OCI-LY7 (cell line): Measurements from ENCODE around the gene CAP2. TPM values are rescaled to one million over a fixed set of nuclear protein-coding genes. Genes with fewer than 3 reads are reported as not detected.
"Not testable (repeated sequence)": the region's sequence is repeated elsewhere in the genome, so short reads cannot be mapped to it uniquely, and the experiment has no call there.

Source experiments
- BruUV-seq: library from RNA; stranded (reverse); fragments of 400-500 nt; replicated peaks from 2 replicates; lab custom pipeline; 2021; lab: Mats Ljungman, UMichigan
- CTCF ChIA-PET: fragments of 300-600 bp; sonication (Branson Sonifier 250); formaldehyde crosslinking; loops from one replicate; lab custom pipeline; 2022; ENCODE audit warnings: antibody characterized with exemption; ENCODE audit not compliant: unreplicated experiment; lab: Charles Lee
- POLR2A ChIA-PET: fragments of 300-600 bp; sonication (Branson Sonifier 250); formaldehyde crosslinking; loops from one replicate; lab custom pipeline; 2022; ENCODE audit warnings: antibody characterized with exemption; lab: Charles Lee
- DNase-seq: peaks from one replicate; pipeline ENCODE4 v3.0.0-alpha.2; 2015; ENCODE audit warnings: low spot score
- H2AFZ ChIP-seq: fragments of 200-600 bp; sonication (generic), shearing (Covaris generic); 2 replicates; pipeline ENCODE4 v1.6.1; 2014; ENCODE audit warnings: mild to moderate bottlenecking, antibody characterized with exemption, low read length, moderate library complexity
- H3K27ac ChIP-seq: fragments of 200-600 bp; sonication (generic); 2 replicates; pipeline ENCODE4 v1.5.1; 2014; ENCODE audit warnings: mixed run types, low read depth, mild to moderate bottlenecking, moderate library complexity, low read length, inconsistent platforms; ENCODE audit not compliant: poor library complexity, severe bottlenecking
- H3K36me3 ChIP-seq: fragments of 200-600 bp; sonication (generic); 2 replicates; pipeline ENCODE4 v1.6.1; 2014; ENCODE audit warnings: mild to moderate bottlenecking, antibody characterized with exemption, low read length, moderate library complexity, mixed read lengths; ENCODE audit not compliant: insufficient read depth
- H3K4me1 ChIP-seq: fragments of 200-600 bp; sonication (generic); 2 replicates; pipeline ENCODE4 v1.5.1; 2014; ENCODE audit warnings: mild to moderate bottlenecking, low read length; ENCODE audit not compliant: insufficient read depth, poor library complexity, severe bottlenecking
- H3K4me2 ChIP-seq: fragments of 200-600 bp; sonication (generic); 2 replicates; pipeline ENCODE4 v1.6.1; 2014; ENCODE audit warnings: mild to moderate bottlenecking, low read length
- H3K4me3 ChIP-seq: fragments of 200-600 bp; sonication (generic); 2 replicates; pipeline ENCODE4 v1.5.1; 2014; ENCODE audit warnings: mild to moderate bottlenecking, low read depth, low read length; ENCODE audit not compliant: poor library complexity, severe bottlenecking
- H3K79me2 ChIP-seq: fragments of 200-600 bp; sonication (generic); 2 replicates; pipeline ENCODE4 v1.6.1; 2016; ENCODE audit warnings: low read depth, mild to moderate bottlenecking, low read length, moderate library complexity, mixed read lengths; ENCODE audit not compliant: insufficient read depth
- H3K9me2 ChIP-seq: fragments of 200-600 bp; sonication (generic); 2 replicates; pipeline ENCODE4 v1.6.1; 2016; ENCODE audit warnings: mild to moderate bottlenecking, low read length, mixed read lengths; ENCODE audit not compliant: insufficient read depth
- H3K9me3 ChIP-seq: fragments of 200-600 bp; sonication (generic); 2 replicates; pipeline ENCODE4 v1.6.1; 2014; ENCODE audit warnings: mild to moderate bottlenecking, mixed run types, low read length, mixed read lengths
- H4K20me1 ChIP-seq: fragments of 200-600 bp; sonication (generic); 2 replicates; pipeline ENCODE4 v1.6.1; 2014; ENCODE audit warnings: mild to moderate bottlenecking, antibody characterized with exemption, low read length, moderate library complexity, mixed read lengths; ENCODE audit not compliant: insufficient read depth
- CTCF ChIP-seq: fragments of 200-600 bp; sonication (generic); conservative IDR thresholded peaks from 2 replicates; pipeline ENCODE4 v1.5.1; 2014; ENCODE audit warnings: mild to moderate bottlenecking, antibody characterized with exemption, low read length, moderate library complexity, mixed read lengths
- EZH2phosphoT487 ChIP-seq: fragments of 200-600 bp; sonication (generic); IDR thresholded peaks from 2 replicates; pipeline ENCODE4 v1.6.1; 2018; ENCODE audit warnings: low read depth, borderline replicate concordance, mild to moderate bottlenecking, mixed run types, antibody characterized with exemption, low read length, moderate library complexity, mixed read lengths
- intact Hi-C: fragments of 100-400 bp; cut with micrococcal nuclease; formaldehyde crosslinking; loops from one replicate; pipeline ENCODE4 v1.10.0; 2022; ENCODE audit not compliant: unreplicated experiment
- total RNA-seq, 2 experiments: library from RNA; depleted of rRNA in 1 of 2; stranded (reverse); fragments of >200 nt in 1 of 2; shearing (Covaris generic) in 1 of 2; gene quantifications; 2 replicates each; pipeline ENCODE4 v1.2.3, GENCODE V29; 2014 to 2022

Gene CAP2
- total RNA-seq, 2 experiments from 2014 or later: not detected

- no peak for DNase-seq
- Histone ChIP-seq H3K4me2 (no peak overlapping the region), H3K27ac (no peak overlapping the region), H3K4me1 (no peaks in the 10 kb centered on the region), H3K4me3 (no peak overlapping the region), H3K79me2 (no peaks in the 10 kb centered on the region), H4K20me1 (no peaks in the 10 kb centered on the region), H3K9me2 (no peaks in the 10 kb centered on the region), H3K9me3 (no peaks in the 10 kb centered on the region), H3K36me3 (no peaks in the 10 kb centered on the region), H2AFZ (no peak overlapping the region)
- CTCF ChIA-PET: no interaction called here
- BruUV-seq: no TSS peak
- intact Hi-C loops: no loop called here
- TF ChIP-seq EZH2phosphoT487 (no peak), CTCF (no peak)
- POLR2A ChIA-PET: interaction anchor here (0.6 to 0.7 kb wide), 3 partner anchors 231 to 742 kb away, joined by 3 to 7 read pairs (median 4); no protein-coding TSS in a partner anchor
Measured at GRCh38 chr6:17574866-17575560, 181.6 kb downstream of the CAP2 start.

GRCh38 chr6:17577059-17577458, 183.7 kb downstream of the CAP2 start:
- no peak overlapping the region for H3K27ac ChIP-seq
- intact Hi-C loops: no loop called here
- no peaks in the 10 kb centered on the region for H3K9me3 ChIP-seq
- H3K79me2 ChIP-seq: no peaks in the 10 kb centered on the region
- no peaks in the 10 kb centered on the region for H3K9me2 ChIP-seq
- no peaks in the 10 kb centered on the region for H3K4me1 ChIP-seq
- no peak overlapping the region for H3K4me3 ChIP-seq
- no peak overlapping the region for H2AFZ ChIP-seq
- TF ChIP-seq EZH2phosphoT487 (no peak), CTCF (no peak)
- ChIA-PET CTCF (no interaction called here), POLR2A (no interaction called here)
- H4K20me1 ChIP-seq: no peaks in the 10 kb centered on the region
- no peaks in the 10 kb centered on the region for H3K36me3 ChIP-seq
- BruUV-seq: no TSS peak
- H3K4me2 ChIP-seq: no peak overlapping the region
- DNase-seq: no peak

GRCh38 chr6:17580518-17581048, 187.2 kb downstream of the CAP2 start:
- no peak overlapping the region for H3K4me2 ChIP-seq
- no peak for TF ChIP-seq EZH2phosphoT487
- TF ChIP-seq CTCF: no peak
- H3K4me1 ChIP-seq: peaks cover 3% of the 10 kb centered on the region
- no peak overlapping the region for H3K27ac ChIP-seq
- H3K36me3 ChIP-seq: no peaks in the 10 kb centered on the region
- no TSS peak for BruUV-seq
- no peaks in the 10 kb centered on the region for H3K79me2 ChIP-seq
- no peak for DNase-seq
- H3K4me3 ChIP-seq: no peak overlapping the region
- ChIA-PET POLR2A (interaction anchor here (0.7 kb wide), 1 partner anchor 261 kb away, joined by 5 read pairs; no protein-coding TSS in a partner anchor), CTCF (no interaction called here)
- H3K9me2 ChIP-seq: no peaks in the 10 kb centered on the region
- H2AFZ ChIP-seq: no peak overlapping the region
- intact Hi-C loops: loop anchor here (10.0 kb wide), 1 partner anchor 924 kb away; no protein-coding TSS in a partner anchor
- no peaks in the 10 kb centered on the region for H4K20me1 ChIP-seq
- H3K9me3 ChIP-seq: no peaks in the 10 kb centered on the region

- H3K4me2 ChIP-seq, H4K20me1 ChIP-seq, H2AFZ ChIP-seq, H3K79me2 ChIP-seq, CTCF ChIA-PET, DNase-seq, H3K27ac ChIP-seq, H3K9me3 ChIP-seq, H3K4me3 ChIP-seq, H3K9me2 ChIP-seq, BruUV-seq, H3K36me3 ChIP-seq, H3K4me1 ChIP-seq: not testable (repeated sequence)
- POLR2A ChIA-PET: interaction anchor here (0.7 to 1.0 kb wide), 3 partner anchors 11 to 260 kb away, joined by 3 to 5 read pairs (median 4); partner anchors contain the start of gene FAM8A1
- intact Hi-C loops: loop anchor here (10.0 kb wide), 1 partner anchor 924 kb away; no protein-coding TSS in a partner anchor
Measured at GRCh38 chr6:17581282-17581681, 187.9 kb downstream of the CAP2 start.
